Stimulated activated CD8-positive, alpha-beta memory T cell treated with anti-CD3 and anti-CD28 coated beads, Interleukin-15, amount 100 ng/mL, for 48 hours (primary cell): ENCODE data around the gene THSD4.
"Not testable (repeated sequence)": the region's sequence is repeated elsewhere in the genome, so short reads cannot be mapped to it uniquely, and the experiment has no call there.

ENCODE experiments used
- DNase-seq, 2 donors: peaks; one replicate each; pipeline ENCODE4 v3.0.0-alpha.2; 2020; ENCODE audit warnings: low read depth in 2 of 2

The THSD4 gene

DNA sequence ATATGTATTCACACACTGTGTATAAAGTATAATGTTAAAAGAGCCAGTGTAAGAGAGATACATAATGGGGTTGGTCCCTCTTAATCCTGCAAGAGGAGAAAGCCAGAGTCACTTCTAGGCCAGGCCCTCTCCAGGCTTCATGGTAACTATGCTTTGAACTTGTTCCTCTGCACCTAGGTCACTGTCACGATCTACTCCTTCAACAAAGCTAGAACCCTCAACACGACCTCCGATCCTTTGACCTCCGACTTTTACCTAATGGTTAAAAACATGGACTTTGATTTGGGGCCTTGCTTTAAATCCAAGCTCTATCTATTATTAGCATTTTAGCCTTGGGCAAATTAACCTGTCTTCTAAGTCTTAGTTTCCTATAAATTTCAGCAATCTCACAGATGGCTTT is 541.2 kb downstream of the THSD4 start:
- no peak for DNase-seq

- DNase-seq: no peak
Observed at GRCh38 chr15:71657141-71657540, 541.9 kb downstream of the THSD4 start.

- DNase-seq: no peak
Observed at GRCh38 chr15:71658036-71658435, 542.8 kb downstream of the THSD4 start.

DNA sequence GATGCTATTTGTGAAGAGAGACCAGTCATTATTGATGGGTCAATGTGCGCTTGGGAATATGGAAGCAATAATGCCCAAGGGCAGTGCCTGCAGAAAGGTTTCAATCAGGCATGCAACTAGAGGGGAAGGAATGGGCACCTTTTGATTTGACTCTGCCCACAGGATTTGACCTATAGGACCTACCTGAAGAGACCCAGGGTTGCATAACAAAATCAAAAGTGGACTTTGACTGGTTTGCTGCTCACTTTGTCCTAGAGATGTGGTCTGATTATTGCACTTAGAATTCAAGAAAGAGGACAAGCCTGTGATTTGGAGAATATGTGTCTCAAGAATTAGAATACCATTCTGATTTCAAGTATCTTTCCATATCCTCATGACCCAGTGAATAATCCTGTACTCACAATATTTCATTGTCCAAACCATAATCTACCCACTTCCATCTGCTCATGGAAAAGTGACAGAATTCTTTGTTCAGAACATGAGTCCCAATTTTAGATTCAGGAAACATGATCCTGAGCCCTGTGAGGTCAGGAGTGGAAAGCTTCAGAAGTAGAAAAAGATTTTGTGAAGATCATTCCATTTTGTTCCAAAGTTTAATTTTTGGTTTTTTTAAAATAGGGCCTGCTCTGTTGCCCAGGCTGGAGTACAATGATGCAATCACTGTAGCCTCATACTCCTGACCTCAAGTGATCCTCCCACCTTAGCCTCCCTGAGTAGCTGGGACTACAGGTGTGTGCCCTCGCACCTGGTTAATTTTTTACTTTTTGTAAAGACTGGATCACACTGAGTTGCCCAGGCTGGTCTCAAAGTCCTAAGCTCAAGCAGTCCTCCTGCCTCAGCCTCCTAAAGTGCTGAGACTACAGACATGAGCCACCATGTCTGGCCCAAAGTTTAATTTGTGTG is 543.8 kb downstream of the THSD4 start:
- no peak for DNase-seq

DNA sequence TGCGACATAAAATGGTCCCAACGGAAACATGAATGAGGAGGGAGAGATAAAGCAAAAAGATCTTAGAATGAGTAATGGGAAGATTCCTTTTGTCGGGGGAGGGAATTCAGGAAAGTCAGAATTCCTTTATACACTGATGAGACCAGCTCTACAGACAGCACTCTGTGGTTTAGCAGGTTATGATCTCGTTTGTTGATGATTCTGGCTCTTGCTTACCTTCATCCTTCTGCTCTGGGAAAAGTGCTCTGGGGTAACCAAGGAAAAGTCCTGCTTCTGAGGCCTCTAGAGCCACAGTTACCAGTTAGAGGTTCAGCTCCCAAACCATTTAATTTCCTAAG is 544.4 kb downstream of the THSD4 start:
- DNase-seq: no peak

- DNase-seq: no peak
Observed at GRCh38 chr15:71660501-71660900, 545.2 kb downstream of the THSD4 start.

GRCh38 chr15:71662306-71662705 is 547.0 kb downstream of the THSD4 start:
- no peak for DNase-seq

- DNase-seq: no peak
Observed at GRCh38 chr15:71664622-71665021, 549.4 kb downstream of the THSD4 start.

DNA sequence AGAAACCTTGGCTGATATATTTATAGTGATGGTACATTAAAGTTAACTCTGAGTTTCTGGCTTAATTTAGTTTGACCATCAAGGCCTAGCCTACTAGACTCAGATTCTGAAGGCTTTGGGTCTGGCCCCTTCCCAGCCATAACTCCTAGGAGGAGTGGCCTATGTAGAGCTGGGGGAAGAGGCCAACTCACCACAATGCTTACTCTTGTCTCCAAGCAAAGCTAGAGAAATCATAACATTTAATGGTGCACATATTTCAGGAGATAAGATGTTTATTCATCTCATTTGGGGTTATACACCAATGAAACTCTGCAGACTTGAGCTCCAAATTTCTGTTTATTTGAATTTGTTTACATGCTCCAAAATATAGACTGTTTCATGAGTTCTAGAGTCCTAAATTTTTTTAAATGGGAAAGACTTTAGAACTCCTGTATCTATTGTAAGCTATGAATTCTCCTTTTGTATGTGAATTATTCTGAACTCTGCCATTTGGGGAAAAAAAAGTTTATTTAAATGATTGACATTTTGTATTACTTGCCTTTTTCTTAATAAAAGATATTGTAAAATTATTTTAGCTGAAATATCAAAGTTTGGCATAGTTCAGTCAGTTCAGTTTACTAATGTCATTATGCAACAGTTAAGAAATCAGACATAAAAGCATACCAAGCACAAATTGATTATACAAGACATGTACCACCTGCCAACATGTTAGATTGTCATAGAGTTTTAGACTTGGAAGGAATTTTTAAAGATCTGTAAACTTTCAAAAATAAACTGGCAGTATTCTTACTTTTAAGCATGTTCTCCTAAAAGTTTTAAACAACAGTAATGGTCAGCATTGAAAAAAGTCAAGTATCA is 551.7 kb downstream of the THSD4 start:
- DNase-seq: no peak

GRCh38 chr15:71669688-71670087 is 554.4 kb downstream of the THSD4 start:
- no peak for DNase-seq

GRCh38 chr15:71670222-71670621 is 555.0 kb downstream of the THSD4 start:
- DNase-seq: not testable (repeated sequence)

GRCh38 chr15:71674354-71674753 is 559.1 kb downstream of the THSD4 start:
- DNase-seq: no peak

GRCh38 chr15:71677352-71677751 is 562.1 kb downstream of the THSD4 start:
- DNase-seq: no peak

- no peak for DNase-seq
Observed at GRCh38 chr15:71677766-71678165, 562.5 kb downstream of the THSD4 start.

DNA sequence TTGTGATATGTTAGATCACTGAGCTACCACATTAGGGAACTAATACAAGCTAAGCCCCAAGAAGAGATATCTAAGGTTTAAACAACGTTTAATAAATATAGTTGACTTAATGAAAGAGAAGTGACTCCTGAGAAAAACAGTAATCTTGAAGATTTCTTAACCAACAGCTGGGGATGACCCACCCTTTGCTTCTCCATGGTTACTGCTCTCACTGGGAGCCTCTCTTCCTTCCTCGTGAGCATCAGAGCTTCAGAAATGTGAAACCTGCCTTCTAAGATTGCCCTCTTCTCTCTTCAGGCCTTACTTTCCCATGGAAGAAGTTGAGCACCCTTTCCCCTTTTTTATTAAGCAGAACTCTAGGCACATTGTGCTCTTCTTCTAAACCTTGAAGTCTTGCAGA is 562.9 kb downstream of the THSD4 start:
- no peak for DNase-seq

DNA sequence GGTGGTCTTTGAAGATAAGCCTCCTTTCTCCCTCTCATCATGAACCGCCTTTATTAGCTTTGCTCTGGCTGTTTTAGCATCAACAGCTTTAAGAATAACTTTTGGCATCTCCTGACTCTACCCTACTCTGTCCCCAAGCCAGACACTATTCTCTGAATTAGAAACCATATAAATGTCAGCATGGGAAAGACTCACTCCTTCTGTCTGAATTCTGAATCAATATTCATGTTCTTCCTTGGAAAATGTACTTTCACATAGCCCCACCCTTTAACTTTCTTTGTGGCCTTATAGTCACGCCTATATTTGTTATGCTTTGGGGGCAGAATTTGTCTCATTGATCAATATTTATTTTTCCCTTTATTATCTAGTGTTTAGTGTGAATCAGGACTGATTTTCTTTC is 563.3 kb downstream of the THSD4 start:
- DNase-seq: no peak

DNA sequence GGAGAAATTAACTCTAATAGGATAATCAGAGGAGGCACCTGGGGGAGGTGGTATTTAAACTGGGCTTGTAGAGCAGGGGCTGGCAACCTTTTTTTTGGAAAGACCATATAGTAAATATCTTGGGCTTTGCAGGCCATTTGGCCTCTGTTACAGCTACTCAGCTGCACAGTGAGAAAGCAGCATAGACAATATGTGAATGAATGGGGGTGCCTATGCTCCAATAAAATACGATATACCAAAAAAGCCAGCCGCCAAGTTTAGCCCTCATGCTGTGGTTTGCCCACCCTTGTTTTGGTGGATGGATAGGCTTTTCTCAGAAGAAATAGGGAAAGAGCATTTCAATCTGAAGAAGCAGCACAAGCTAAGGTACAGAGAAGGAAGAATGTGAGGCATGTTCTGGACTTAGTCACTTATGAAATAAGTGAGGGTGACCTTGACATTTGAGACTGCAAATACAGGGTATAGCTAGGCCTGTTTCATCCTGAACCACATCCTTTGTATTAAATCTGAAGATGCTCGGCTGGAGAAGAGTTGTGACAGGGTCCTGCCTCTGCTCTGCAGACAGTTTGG is 564.0 kb downstream of the THSD4 start:
- DNase-seq: no peak

GRCh38 chr15:71679793-71680353 is 564.6 kb downstream of the THSD4 start:
- no peak for DNase-seq

- no peak for DNase-seq
Observed at GRCh38 chr15:71682001-71682400, 566.7 kb downstream of the THSD4 start.

DNA sequence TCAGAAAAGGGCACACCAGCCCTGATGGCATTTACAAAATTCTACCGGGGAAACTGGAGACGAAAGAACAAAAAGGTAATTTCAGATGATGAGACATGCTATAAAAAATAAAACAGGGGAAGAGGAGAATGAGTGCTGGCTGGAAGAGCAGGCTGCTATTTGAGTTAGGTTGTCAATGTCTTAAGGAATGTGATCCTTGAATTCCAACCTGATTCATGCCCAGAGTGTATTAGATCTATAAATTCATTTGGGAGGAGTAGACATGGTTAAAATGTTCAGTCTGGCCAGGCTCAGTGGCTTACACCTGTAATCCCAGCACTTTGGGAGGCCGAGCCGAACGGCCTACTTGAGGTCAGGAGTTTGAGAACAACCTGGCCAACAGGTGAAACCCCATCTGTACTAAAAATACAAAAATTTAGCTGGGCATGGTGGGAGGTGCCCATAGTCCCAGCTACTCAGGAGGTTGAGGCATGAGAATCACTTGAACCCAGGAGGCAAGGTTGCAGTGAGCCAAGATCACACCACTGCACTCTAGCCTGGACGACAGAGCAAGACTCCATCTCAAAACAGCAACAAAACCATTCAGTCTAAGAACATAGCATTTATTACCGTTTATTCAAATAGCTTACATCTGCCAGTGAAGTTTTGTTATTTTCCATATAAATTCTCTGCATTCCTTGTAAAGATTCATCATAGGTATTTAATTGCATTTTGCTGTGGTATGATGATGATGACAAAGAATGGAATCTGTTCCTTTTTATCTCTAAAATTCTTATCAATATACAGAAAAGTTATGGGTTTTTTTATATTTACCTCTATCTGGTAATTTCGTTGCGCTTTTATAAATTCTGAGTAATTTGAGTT is 568.4 kb downstream of the THSD4 start:
- no peak for DNase-seq

GRCh38 chr15:71685420-71685993 is 570.2 kb downstream of the THSD4 start:
- no peak for DNase-seq
